AG09319 (cell line): ENCODE results near the gene EML2.

Source experiments
- DNase-seq: peaks from one replicate; pipeline ENCODE4 v3.0.0-alpha.2; 2010; ENCODE audit warnings: low read depth; ENCODE audit errors: extremely low read depth
- CTCF ChIP-seq: IDR thresholded peaks from 2 replicates; pipeline ENCODE4 v1.5.1; 2011; ENCODE audit warnings: low read depth, mild to moderate bottlenecking, inconsistent platforms, low read length, moderate library complexity

The EML2 gene

GRCh38 chr19:45645631-45646344 is 6.6 kb upstream of the EML2 start:
- no peak for DNase-seq
- TF ChIP-seq CTCF, result no peak

- no peak for DNase-seq
- no peak for TF ChIP-seq CTCF
These were observed 6.0 kb upstream of the EML2 start for GRCh38 chr19:45645068-45645630.

GRCh38 chr19:45643927-45644771 is 5.0 kb upstream of the EML2 start:
- DNase-seq, result no peak
- no peak for TF ChIP-seq CTCF

GRCh38 chr19:45643024-45643926 is 4.1 kb upstream of the EML2 start:
- no peak; the same call in none of the 2 replicates for TF ChIP-seq CTCF
- DNase-seq, result no peak

- no peak for DNase-seq
- TF ChIP-seq CTCF, result no peak
These were observed 2.3 kb upstream of the EML2 start for GRCh38 chr19:45641274-45642105.

- TF ChIP-seq CTCF, result no peak
These were observed 1.7 kb upstream of the EML2 start for GRCh38 chr19:45640849-45641273.

More at GRCh38 chr19:45640849-45641273, 1.7 kb upstream of the EML2 start:
- no peak for DNase-seq
